Panc1 (cell line): ENCODE data around the gene SYNDIG1L. TPM values are rescaled to one million over a fixed set of nuclear protein-coding genes. Genes with fewer than 3 reads are reported as not detected.

Experiments used
- ATAC-seq: fragments of 200-7000 bp; cut with Tn5 transposase; 2 replicates; pipeline ENCODE4 v1.9.1; 2020; ENCODE audit warnings: mild to moderate bottlenecking, moderate library complexity
- BruUV-seq: library from RNA; stranded (reverse); fragments of 400-500 nt; replicated peaks from 2 replicates; lab custom pipeline; 2021; lab: Mats Ljungman, UMichigan
- CTCF ChIA-PET: fragments of 300-600 bp; sonication (Branson Sonifier 250); formaldehyde crosslinking; loops from one replicate; lab custom pipeline; 2022; ENCODE audit warnings: antibody characterized with exemption; lab: Charles Lee
- POLR2A ChIA-PET: fragments of 300-600 bp; sonication (Branson Sonifier 250); formaldehyde crosslinking; loops from one replicate; lab custom pipeline; 2022; ENCODE audit warnings: antibody characterized with exemption; lab: Charles Lee
- DNase-seq: peaks from one replicate; pipeline ENCODE4 v3.0.0-alpha.2; 2010; ENCODE audit warnings: low read depth, low spot score
- H3K27ac ChIP-seq: 2 replicates; pipeline ENCODE4 v1.5.1; 2011; ENCODE audit warnings: mild to moderate bottlenecking, low read length, inconsistent platforms
- H3K27me3 ChIP-seq: fragments of 200-500 bp; sonication (Bioruptor generic); 2 replicates; pipeline ENCODE4 v1.6.0; 2014; ENCODE audit warnings: low read length, inconsistent platforms; ENCODE audit not compliant: control insufficient read depth, insufficient read depth
- H3K36me3 ChIP-seq: fragments of 200-500 bp; sonication (Bioruptor generic); 2 replicates; pipeline ENCODE4 v1.5.1; 2014; ENCODE audit warnings: inconsistent platforms, mild to moderate bottlenecking, low read length, moderate library complexity; ENCODE audit not compliant: control insufficient read depth, insufficient read depth
- H3K4me1 ChIP-seq: 2 replicates; pipeline ENCODE4 v1.5.1; 2011; ENCODE audit warnings: inconsistent platforms, mild to moderate bottlenecking, low read length, moderate library complexity; ENCODE audit not compliant: control insufficient read depth, insufficient read depth
- H3K4me3 ChIP-seq, 2 experiments: 2 replicates each; pipeline ENCODE4 v1.5.1; 2011 to 2012; ENCODE audit warnings: low read depth in 2 of 2, low read length in 2 of 2, mild to moderate bottlenecking in 2 of 2, inconsistent platforms in 1 of 2, moderate library complexity in 1 of 2
- H3K9me3 ChIP-seq: fragments of 200-500 bp; sonication (Bioruptor generic); 2 replicates; pipeline ENCODE4 v1.5.1; 2014; ENCODE audit warnings: low read depth, mild to moderate bottlenecking, inconsistent platforms, low read length, moderate library complexity; ENCODE audit not compliant: control insufficient read depth, insufficient read depth
- POLR2AphosphoS5 ChIP-seq: IDR thresholded peaks from 2 replicates; pipeline ENCODE4 v1.6.1; 2012; ENCODE audit warnings: mild to moderate bottlenecking, low read depth, low read length, moderate library complexity
- SIN3A ChIP-seq: IDR thresholded peaks from 2 replicates; pipeline ENCODE4 v1.6.1; 2012; ENCODE audit warnings: low read depth, mild to moderate bottlenecking, low read length, moderate library complexity, borderline replicate concordance; ENCODE audit not compliant: insufficient read depth
- TCF7L2 ChIP-seq: IDR thresholded peaks from 2 replicates; pipeline ENCODE4 v1.6.1; 2011; ENCODE audit warnings: mild to moderate bottlenecking, low read depth, low read length, inconsistent platforms
- in situ Hi-C: cut with HindIII; loops from 2 replicates; pipeline ENCODE4 v1.10.0; 2016; ENCODE audit warnings: low sequenced_read_pairs, low pct_unique_long_range_greater_than_20kb
- intact Hi-C: fragments of 100-400 bp; cut with micrococcal nuclease; formaldehyde crosslinking; loops from one replicate; pipeline ENCODE4 v1.10.0; 2022; ENCODE audit not compliant: unreplicated experiment
- total RNA-seq: library from RNA; stranded (reverse); gene quantifications from one replicate; pipeline ENCODE4 v1.2.1, GENCODE V29; 2021; ENCODE audit not compliant: unreplicated experiment
- TF ChIP-seq, protein P1 (sequence below), 2 experiments: IDR thresholded peaks; 2 replicates each; pipeline ENCODE4 v1.6.1; 2011 to 2012; ENCODE audit warnings: low read depth in 2 of 2, control low read depth in 1 of 2, low read length in 1 of 2, mild to moderate bottlenecking in 1 of 2, moderate library complexity in 1 of 2; ENCODE audit not compliant: insufficient read depth in 1 of 2
- TF ChIP-seq, protein P2 (sequence below): fragments of 450-650 bp; IDR thresholded peaks from 2 replicates; pipeline ENCODE4 v1.5.1; 2017; ENCODE audit warnings: mild to moderate bottlenecking

SYNDIG1L gene
- total RNA-seq, 1 experiment from 2014 or later: not detected

DNA sequence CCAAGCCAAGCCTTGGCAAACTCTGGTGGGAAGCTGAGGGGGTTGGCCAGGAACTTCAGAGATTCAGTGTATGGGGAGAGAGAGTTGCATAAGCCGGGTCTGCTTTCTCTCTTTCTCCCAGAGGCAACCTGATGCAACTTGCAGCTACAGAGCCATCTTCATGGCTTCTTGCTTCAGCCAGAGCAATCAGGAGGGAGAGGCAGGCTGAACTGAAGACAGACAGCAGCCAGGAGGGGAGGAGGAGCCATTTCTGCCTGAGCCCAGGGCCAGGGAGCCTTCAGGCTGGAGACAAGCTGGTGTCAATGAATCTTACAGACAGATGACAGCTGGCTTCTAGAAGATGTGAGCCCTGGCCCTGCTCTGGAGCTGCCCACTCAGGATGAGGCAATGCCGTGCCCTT, 48.4 kb upstream of the SYNDIG1L start:
- BruUV-seq: no TSS peak
- H3K27me3 ChIP-seq: no peaks in the 10 kb centered on the region
- ChIA-PET CTCF (no interaction called here), POLR2A (no interaction called here)
- in situ Hi-C loops (no loop called here), intact Hi-C loops (no loop called here)
- no peak overlapping the region for H3K27ac ChIP-seq
- no peaks in the 10 kb centered on the region for H3K9me3 ChIP-seq
- H3K36me3 ChIP-seq: no peaks in the 10 kb centered on the region
- DNase-seq: no peak
- no peak for ATAC-seq
- TF ChIP-seq, protein P1, sequence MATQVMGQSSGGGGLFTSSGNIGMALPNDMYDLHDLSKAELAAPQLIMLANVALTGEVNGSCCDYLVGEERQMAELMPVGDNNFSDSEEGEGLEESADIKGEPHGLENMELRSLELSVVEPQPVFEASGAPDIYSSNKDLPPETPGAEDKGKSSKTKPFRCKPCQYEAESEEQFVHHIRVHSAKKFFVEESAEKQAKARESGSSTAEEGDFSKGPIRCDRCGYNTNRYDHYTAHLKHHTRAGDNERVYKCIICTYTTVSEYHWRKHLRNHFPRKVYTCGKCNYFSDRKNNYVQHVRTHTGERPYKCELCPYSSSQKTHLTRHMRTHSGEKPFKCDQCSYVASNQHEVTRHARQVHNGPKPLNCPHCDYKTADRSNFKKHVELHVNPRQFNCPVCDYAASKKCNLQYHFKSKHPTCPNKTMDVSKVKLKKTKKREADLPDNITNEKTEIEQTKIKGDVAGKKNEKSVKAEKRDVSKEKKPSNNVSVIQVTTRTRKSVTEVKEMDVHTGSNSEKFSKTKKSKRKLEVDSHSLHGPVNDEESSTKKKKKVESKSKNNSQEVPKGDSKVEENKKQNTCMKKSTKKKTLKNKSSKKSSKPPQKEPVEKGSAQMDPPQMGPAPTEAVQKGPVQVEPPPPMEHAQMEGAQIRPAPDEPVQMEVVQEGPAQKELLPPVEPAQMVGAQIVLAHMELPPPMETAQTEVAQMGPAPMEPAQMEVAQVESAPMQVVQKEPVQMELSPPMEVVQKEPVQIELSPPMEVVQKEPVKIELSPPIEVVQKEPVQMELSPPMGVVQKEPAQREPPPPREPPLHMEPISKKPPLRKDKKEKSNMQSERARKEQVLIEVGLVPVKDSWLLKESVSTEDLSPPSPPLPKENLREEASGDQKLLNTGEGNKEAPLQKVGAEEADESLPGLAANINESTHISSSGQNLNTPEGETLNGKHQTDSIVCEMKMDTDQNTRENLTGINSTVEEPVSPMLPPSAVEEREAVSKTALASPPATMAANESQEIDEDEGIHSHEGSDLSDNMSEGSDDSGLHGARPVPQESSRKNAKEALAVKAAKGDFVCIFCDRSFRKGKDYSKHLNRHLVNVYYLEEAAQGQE (IDR thresholded peaks at IDR 0.05; ENCODE audit: insufficient read depth in 1 of 2, low read depth in 2 of 2, low read length in 1 of 2): no peak
- TF ChIP-seq, protein P2, sequence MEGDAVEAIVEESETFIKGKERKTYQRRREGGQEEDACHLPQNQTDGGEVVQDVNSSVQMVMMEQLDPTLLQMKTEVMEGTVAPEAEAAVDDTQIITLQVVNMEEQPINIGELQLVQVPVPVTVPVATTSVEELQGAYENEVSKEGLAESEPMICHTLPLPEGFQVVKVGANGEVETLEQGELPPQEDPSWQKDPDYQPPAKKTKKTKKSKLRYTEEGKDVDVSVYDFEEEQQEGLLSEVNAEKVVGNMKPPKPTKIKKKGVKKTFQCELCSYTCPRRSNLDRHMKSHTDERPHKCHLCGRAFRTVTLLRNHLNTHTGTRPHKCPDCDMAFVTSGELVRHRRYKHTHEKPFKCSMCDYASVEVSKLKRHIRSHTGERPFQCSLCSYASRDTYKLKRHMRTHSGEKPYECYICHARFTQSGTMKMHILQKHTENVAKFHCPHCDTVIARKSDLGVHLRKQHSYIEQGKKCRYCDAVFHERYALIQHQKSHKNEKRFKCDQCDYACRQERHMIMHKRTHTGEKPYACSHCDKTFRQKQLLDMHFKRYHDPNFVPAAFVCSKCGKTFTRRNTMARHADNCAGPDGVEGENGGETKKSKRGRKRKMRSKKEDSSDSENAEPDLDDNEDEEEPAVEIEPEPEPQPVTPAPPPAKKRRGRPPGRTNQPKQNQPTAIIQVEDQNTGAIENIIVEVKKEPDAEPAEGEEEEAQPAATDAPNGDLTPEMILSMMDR: no peak
- TF ChIP-seq POLR2AphosphoS5 (no peak), TCF7L2 (no peak), SIN3A (no peak)
- H3K4me3 ChIP-seq: no peak overlapping the region
- H3K4me1 ChIP-seq: no peaks in the 10 kb centered on the region

DNA sequence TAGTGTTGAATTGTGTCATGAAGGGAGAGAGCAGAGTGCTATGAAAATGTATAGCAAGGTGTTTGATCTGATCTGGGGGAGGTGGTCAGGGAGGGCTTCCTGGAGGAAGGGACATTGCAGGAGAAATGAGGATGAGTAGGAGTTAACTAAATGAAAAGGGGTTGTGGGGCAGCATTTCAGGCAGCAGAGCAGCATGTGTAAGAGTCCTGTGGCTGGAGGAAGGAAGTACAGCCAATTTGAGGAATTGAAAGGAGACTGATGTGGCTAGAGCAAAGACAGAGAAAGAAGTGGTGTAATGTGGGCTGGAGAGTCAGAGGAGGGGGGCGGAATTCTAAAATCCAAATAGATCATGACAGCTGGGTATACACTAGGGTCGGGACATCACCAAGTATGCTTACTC, 46.6 kb upstream of the SYNDIG1L start:
- in situ Hi-C loops (no loop called here), intact Hi-C loops (no loop called here)
- Histone ChIP-seq H3K4me1 (no peaks in the 10 kb centered on the region), H3K27ac (no peak overlapping the region), H3K27me3 (no peaks in the 10 kb centered on the region), H3K36me3 (no peaks in the 10 kb centered on the region), H3K4me3 (no peak overlapping the region), H3K9me3 (no peaks in the 10 kb centered on the region)
- no peak for ATAC-seq
- no TSS peak for BruUV-seq
- CTCF ChIA-PET: no interaction called here
- POLR2A ChIA-PET: no interaction called here
- DNase-seq: no peak
- TF ChIP-seq SIN3A (no peak), POLR2AphosphoS5 (no peak), TCF7L2 (no peak)
- TF ChIP-seq, protein P2: no peak
- TF ChIP-seq, protein P1 (IDR thresholded peaks at IDR 0.05; ENCODE audit: insufficient read depth in 1 of 2, low read depth in 2 of 2, low read length in 1 of 2): no peak
